K562 (cell line): ENCODE data around the gene POU2AF3. TPM values are rescaled to one million over a fixed set of nuclear protein-coding genes. Genes with fewer than 3 reads are reported as not detected.

ENCODE experiments used
- SMARCB1 ChIP-seq: IDR thresholded peaks from 2 replicates; pipeline ENCODE4 v1.6.1; 2011; ENCODE audit warnings: improper control_type of control experiment, low read depth; ENCODE audit not compliant: insufficient read length
- SRSF1 ChIP-seq: fragments of 200-400 bp; formaldehyde crosslinking; IDR thresholded peaks from 2 replicates; pipeline ENCODE4 v1.6.1; 2017; ENCODE audit warnings: mild to moderate bottlenecking, low read depth, low read length, moderate library complexity
- ZFPM2 ChIP-seq: fragments of 250-450 bp; sonication (Bioruptor Pico); IDR thresholded peaks from 2 replicates; pipeline ENCODE4 v1.5.1; 2022; ENCODE audit warnings: mild to moderate bottlenecking
- ZNF764 ChIP-seq: fragments of 250-450 bp; sonication (Bioruptor Pico); IDR thresholded peaks from 2 replicates; pipeline ENCODE4 v1.4.0; 2020; ENCODE audit warnings: low read depth, mild to moderate bottlenecking, moderate library complexity
- polyA plus RNA-seq, 8 experiments: library from polyadenylated mRNA; depleted of rRNA in 4 of 8; stranded (reverse) in 5 of 8; unstranded in 3 of 8; fragments of >200 nt; fragmentation: Nextera tagmentation in 2 of 8; fragmentation: Illumina TruSeq in 1 of 8; extraction: Ambion mirVana in 2 of 8; extraction: Trizol in 1 of 8; gene quantifications; 2 replicates each; pipeline versions ENCODE4 v1.2.1 to v1.2.3, GENCODE V29; 2011 to 2014; ENCODE audit warnings: inconsistent platforms in 1 of 8, missing spikeins in 1 of 8
- total RNA-seq, 7 experiments: library from RNA; depleted of rRNA in 6 of 7; stranded (reverse); fragments of >200 nt in 6 of 7; fragmentation: Illumina TruSeq in 2 of 7; extraction: Trizol in 2 of 7; gene quantifications; 2 replicates each; pipeline versions ENCODE4 v1.2.1 to v1.2.3, GENCODE V29; 2011 to 2021; ENCODE audit warnings: low replicate concordance in 1 of 7
- TF ChIP-seq, protein P1 (sequence below): sonication (generic); formaldehyde crosslinking; IDR thresholded peaks from 2 replicates; pipeline ENCODE4 v1.9.0; 2022; ENCODE audit warnings: mild to moderate bottlenecking, missing genetic modification reagents
- TF ChIP-seq, protein P2 (sequence below), 3 experiments: fragments of 200-800 bp in 1 of 3; sonication (Bioruptor generic) in 1 of 3; sonication (generic) in 1 of 3; formaldehyde crosslinking in 1 of 3; IDR thresholded peaks; 2 replicates each; pipeline versions ENCODE4 v1.6.1 to v1.8.0; 2016 to 2022; ENCODE audit warnings: mild to moderate bottlenecking in 2 of 3, missing compliant biosample characterization in 2 of 3, missing genetic modification characterization in 2 of 3, missing genetic modification reagents in 1 of 3
- TF ChIP-seq, protein P3 (sequence below), 2 experiments: fragments of 450-650 bp; IDR thresholded peaks; 2 replicates each; pipeline ENCODE4 v1.6.1; 2016; ENCODE audit warnings: mild to moderate bottlenecking in 2 of 2, borderline replicate concordance in 1 of 2, low read depth in 1 of 2, moderate library complexity in 1 of 2

Gene POU2AF3
- total and polyA plus RNA-seq, 9 of the 15 experiments (the other 6 are each of a cell fraction or from before 2014, with no cell fraction given) = not detected

DNA sequence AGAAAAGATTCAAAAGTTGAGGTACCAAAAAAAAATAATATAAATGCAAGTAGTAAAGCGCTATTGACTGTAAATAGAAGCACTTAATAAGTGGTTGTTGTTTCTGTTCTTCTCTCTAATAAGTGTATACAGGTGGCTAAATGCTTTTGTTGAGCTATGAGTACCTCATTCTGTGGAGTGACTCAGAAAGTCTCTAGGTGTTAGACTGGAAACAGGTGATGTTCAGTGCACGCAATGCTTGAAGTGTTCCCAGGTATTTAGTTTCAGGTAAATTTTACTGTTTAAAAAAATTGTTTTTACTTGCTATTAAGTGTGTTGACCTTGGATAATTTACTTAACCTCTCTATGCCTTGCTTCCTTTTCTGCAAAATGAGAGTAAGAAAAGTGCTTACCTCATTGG is 24.2 kb downstream of the POU2AF3 start (continued):
- TF ChIP-seq ZNF764 (no peak), SMARCB1 (no peak), SRSF1 (no peak), ZFPM2 (CRISPR knock-in tag) (no peak)
- TF ChIP-seq, protein P1, sequence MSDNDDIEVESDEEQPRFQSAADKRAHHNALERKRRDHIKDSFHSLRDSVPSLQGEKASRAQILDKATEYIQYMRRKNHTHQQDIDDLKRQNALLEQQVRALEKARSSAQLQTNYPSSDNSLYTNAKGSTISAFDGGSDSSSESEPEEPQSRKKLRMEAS (CRISPR knock-in tag) = no peak
- TF ChIP-seq, protein P2, sequence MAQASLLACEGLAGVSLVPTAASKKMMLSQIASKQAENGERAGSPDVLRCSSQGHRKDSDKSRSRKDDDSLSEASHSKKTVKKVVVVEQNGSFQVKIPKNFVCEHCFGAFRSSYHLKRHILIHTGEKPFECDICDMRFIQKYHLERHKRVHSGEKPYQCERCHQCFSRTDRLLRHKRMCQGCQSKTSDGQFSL (CRISPR knock-in tag; IDR thresholded peaks at IDR 0.05) = no peak
- TF ChIP-seq, protein P2 (tag; IDR thresholded peaks at IDR 0.05) = no peak
- TF ChIP-seq, protein P3, sequence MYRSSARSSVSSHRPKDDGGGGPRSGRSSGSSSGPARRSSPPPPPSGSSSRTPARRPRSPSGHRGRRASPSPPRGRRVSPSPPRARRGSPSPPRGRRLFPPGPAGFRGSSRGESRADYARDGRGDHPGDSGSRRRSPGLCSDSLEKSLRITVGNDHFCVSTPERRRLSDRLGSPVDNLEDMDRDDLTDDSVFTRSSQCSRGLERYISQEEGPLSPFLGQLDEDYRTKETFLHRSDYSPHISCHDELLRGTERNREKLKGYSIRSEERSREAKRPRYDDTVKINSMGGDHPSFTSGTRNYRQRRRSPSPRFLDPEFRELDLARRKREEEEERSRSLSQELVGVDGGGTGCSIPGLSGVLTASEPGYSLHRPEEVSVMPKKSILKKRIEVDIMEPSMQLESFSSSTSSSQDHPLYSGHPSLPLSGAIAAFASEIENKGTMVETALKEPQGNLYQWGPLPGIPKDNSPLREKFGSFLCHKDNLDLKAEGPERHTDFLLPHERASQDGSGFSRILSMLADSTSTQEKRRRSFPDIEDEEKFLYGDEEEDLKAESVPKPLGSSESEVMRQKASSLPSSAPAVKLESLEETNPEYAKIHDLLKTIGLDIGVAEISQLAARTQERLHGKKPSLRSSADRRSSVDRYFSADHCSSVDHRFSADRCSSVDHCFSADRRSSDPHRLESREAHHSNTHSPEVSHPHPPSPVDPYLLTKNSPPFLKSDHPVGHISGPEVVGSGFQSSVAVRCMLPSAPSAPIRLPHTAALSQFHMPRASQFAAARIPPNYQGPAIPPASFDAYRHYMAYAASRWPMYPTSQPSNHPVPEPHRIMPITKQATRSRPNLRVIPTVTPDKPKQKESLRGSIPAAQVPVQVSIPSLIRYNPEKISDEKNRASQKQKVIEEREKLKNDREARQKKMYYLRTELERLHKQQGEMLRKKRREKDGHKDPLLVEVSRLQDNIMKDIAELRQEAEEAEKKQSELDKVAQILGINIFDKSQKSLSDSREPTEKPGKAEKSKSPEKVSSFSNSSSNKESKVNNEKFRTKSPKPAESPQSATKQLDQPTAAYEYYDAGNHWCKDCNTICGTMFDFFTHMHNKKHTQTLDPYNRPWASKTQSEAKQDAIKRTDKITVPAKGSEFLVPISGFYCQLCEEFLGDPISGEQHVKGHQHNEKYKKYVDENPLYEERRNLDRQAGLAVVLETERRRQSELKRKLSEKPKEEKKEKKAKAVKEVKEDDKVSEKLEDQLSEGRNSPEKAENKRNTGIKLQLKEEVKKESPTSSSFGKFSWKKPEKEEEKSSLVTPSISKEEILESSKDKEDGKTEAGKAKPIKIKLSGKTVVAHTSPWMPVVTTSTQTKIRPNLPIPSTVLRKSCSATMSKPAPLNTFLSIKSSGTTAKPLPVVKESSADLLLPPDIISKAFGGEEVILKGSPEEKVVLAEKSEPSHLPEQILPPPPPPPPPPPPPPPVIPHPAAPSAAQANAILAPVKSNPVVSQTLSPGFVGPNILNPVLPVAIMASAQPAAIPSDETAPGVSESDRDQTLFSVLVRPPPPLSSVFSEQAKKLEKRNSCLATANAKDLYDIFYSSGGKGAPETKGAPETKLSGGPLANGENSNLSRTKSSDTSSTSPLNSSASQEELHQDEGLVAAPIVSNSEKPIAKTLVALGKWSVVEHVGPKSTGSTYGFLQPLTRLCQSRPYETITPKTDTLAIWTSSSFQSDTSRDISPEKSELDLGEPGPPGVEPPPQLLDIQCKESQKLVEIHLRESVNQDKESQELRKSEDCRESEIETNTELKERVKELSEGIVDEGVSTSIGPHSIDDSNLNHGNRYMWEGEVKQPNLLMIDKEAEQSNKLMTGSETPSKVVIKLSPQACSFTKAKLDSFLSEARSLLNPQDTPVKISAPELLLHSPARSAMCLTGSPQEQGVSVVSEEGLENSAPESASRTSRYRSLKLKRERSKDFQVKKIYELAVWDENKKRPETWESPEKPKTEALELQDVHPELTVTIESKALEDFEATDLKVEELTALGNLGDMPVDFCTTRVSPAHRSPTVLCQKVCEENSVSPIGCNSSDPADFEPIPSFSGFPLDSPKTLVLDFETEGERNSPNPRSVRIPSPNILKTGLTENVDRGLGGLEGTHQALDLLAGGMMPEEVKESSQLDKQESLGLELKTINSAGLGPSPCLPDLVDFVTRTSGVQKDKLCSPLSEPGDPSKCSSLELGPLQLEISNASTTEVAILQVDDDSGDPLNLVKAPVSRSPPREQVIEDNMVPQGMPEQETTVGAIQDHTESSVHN (IDR thresholded peaks at IDR 0.05; ENCODE audit: borderline replicate concordance in 1 of 2, low read depth in 1 of 2) = no peak
